Measurements from ENCODE around the gene METAP2.

Gene METAP2

GRCh38 chr12:95546491-95546813 is 72.5 kb downstream of the METAP2 start:
- H3K4me3 ChIP-seq (ENCODE audit: low read length) = no peak overlapping the region
- H3K4me1 ChIP-seq (ENCODE audit: control insufficient read depth, insufficient read depth, low read length) = no peaks in the 10 kb centered on the region
- no peak for DNase-seq (ENCODE audit: low read depth, low spot score)
- H3K27ac ChIP-seq (ENCODE audit: low read length) = no peak overlapping the region
- WGBS (ENCODE audit: insufficient coverage, insufficient read length) = no CpG with 5 or more reads among the region's 9 CpGs
- H3K9me3 ChIP-seq (ENCODE audit: control insufficient read depth, insufficient read depth, low read length) = no peaks in the 10 kb centered on the region
- no peaks in the 10 kb centered on the region for H3K36me3 ChIP-seq (ENCODE audit: control insufficient read depth, insufficient read depth, low read length)
- H3K27me3 ChIP-seq (ENCODE audit: control insufficient read depth, insufficient read depth, low read length) = no peaks in the 10 kb centered on the region

GRCh38 chr12:95547522-95548055 is 73.6 kb downstream of the METAP2 start:
- no CpG with 5 or more reads among the region's 9 CpGs for WGBS (ENCODE audit: insufficient coverage, insufficient read length)
- Histone ChIP-seq H3K27ac (ENCODE audit: low read length) (no peak overlapping the region), H3K36me3 (ENCODE audit: control insufficient read depth, insufficient read depth, low read length) (no peaks in the 10 kb centered on the region), H3K9me3 (ENCODE audit: control insufficient read depth, insufficient read depth, low read length) (no peaks in the 10 kb centered on the region), H3K27me3 (ENCODE audit: control insufficient read depth, insufficient read depth, low read length) (no peaks in the 10 kb centered on the region), H3K4me1 (ENCODE audit: control insufficient read depth, insufficient read depth, low read length) (no peaks in the 10 kb centered on the region; the same call in 1 of the 2 replicates), H3K4me3 (ENCODE audit: low read length) (peak overlapping the region; percentile 93; the same call in 1 of the 2 replicates)
- no peak for DNase-seq (ENCODE audit: low read depth, low spot score)

- peak overlapping the region; percentile 93 for H3K4me3 ChIP-seq (ENCODE audit: low read length)
- no peaks in the 10 kb centered on the region for H3K27me3 ChIP-seq (ENCODE audit: control insufficient read depth, insufficient read depth, low read length)
- DNase-seq (ENCODE audit: low read depth, low spot score) = no peak
- no peak overlapping the region for H3K27ac ChIP-seq (ENCODE audit: low read length)
- peaks cover 3% of the 10 kb centered on the region for H3K4me1 ChIP-seq (ENCODE audit: control insufficient read depth, insufficient read depth, low read length)
- H3K9me3 ChIP-seq (ENCODE audit: control insufficient read depth, insufficient read depth, low read length) = no peaks in the 10 kb centered on the region
- WGBS (ENCODE audit: insufficient coverage, insufficient read length) = no CpG with 5 or more reads among the region's 50 CpGs
- no peaks in the 10 kb centered on the region for H3K36me3 ChIP-seq (ENCODE audit: control insufficient read depth, insufficient read depth, low read length)
Observed at GRCh38 chr12:95548056-95548538, 74.1 kb downstream of the METAP2 start.

GRCh38 chr12:95548539-95549391 is 74.8 kb downstream of the METAP2 start:
- H3K4me1 ChIP-seq (ENCODE audit: control insufficient read depth, insufficient read depth, low read length) = peaks cover 5% of the 10 kb centered on the region
- DNase-seq (ENCODE audit: low read depth, low spot score) = no peak
- H3K27ac ChIP-seq (ENCODE audit: low read length) = no peak overlapping the region
- no peaks in the 10 kb centered on the region for H3K27me3 ChIP-seq (ENCODE audit: control insufficient read depth, insufficient read depth, low read length)
- no CpG with 5 or more reads among the region's 98 CpGs for WGBS (ENCODE audit: insufficient coverage, insufficient read length)
- no peaks in the 10 kb centered on the region for H3K9me3 ChIP-seq (ENCODE audit: control insufficient read depth, insufficient read depth, low read length)
- H3K4me3 ChIP-seq (ENCODE audit: low read length) = peak overlapping the region; percentile 93
- H3K36me3 ChIP-seq (ENCODE audit: control insufficient read depth, insufficient read depth, low read length) = no peaks in the 10 kb centered on the region

GRCh38 chr12:95549392-95550084 is 75.6 kb downstream of the METAP2 start:
- H3K4me1 ChIP-seq (ENCODE audit: control insufficient read depth, insufficient read depth, low read length) = peaks cover 5% of the 10 kb centered on the region
- H3K4me3 ChIP-seq (ENCODE audit: low read length) = peak overlapping the region; percentile 93; the same call in 1 of the 2 replicates
- H3K27ac ChIP-seq (ENCODE audit: low read length) = no peak overlapping the region
- no CpG with 5 or more reads among the region's 12 CpGs for WGBS (ENCODE audit: insufficient coverage, insufficient read length)
- no peaks in the 10 kb centered on the region for H3K9me3 ChIP-seq (ENCODE audit: control insufficient read depth, insufficient read depth, low read length)
- no peaks in the 10 kb centered on the region for H3K27me3 ChIP-seq (ENCODE audit: control insufficient read depth, insufficient read depth, low read length)
- no peaks in the 10 kb centered on the region for H3K36me3 ChIP-seq (ENCODE audit: control insufficient read depth, insufficient read depth, low read length)
- no peak for DNase-seq (ENCODE audit: low read depth, low spot score)

- H3K4me3 ChIP-seq (ENCODE audit: low read length) = peak within 1 kb of the TSS; percentile 62; the same call in 1 of the 2 replicates
- H3K9me3 ChIP-seq (ENCODE audit: control insufficient read depth, insufficient read depth, low read length) = no peaks in the 10 kb centered on the region
- peaks cover 6% of the 10 kb centered on the region for H3K4me1 ChIP-seq (ENCODE audit: control insufficient read depth, insufficient read depth, low read length)
- no CpG with 5 or more reads among the region's 9 CpGs for WGBS (ENCODE audit: insufficient coverage, insufficient read length)
- peak; percentile 81 for DNase-seq (ENCODE audit: low read depth, low spot score)
- H3K27me3 ChIP-seq (ENCODE audit: control insufficient read depth, insufficient read depth, low read length) = no peaks in the 10 kb centered on the region
- no peaks in the 10 kb centered on the region for H3K36me3 ChIP-seq (ENCODE audit: control insufficient read depth, insufficient read depth, low read length)
- H3K27ac ChIP-seq (ENCODE audit: low read length) = peak within 1 kb of the TSS; percentile 25
Observed at GRCh38 chr12:95551305-95551704, 77.4 kb downstream of the METAP2 start, which contains the start of gene USP44. TSS of gene USP44 (minus strand) at chr12:95551476. CDS start at chr12:95534256, 17,220 bp downstream.

- H3K27ac ChIP-seq (ENCODE audit: low read length) = no peak overlapping the region
- no peaks in the 10 kb centered on the region for H3K36me3 ChIP-seq (ENCODE audit: control insufficient read depth, insufficient read depth, low read length)
- H3K4me3 ChIP-seq (ENCODE audit: low read length) = peak overlapping the region; percentile 62; the same call in 1 of the 2 replicates
- H3K4me1 ChIP-seq (ENCODE audit: control insufficient read depth, insufficient read depth, low read length) = peaks cover 6% of the 10 kb centered on the region
- no peak for DNase-seq (ENCODE audit: low read depth, low spot score)
- no CpG with 5 or more reads among the region's 7 CpGs for WGBS (ENCODE audit: insufficient coverage, insufficient read length)
- no peaks in the 10 kb centered on the region for H3K9me3 ChIP-seq (ENCODE audit: control insufficient read depth, insufficient read depth, low read length)
- no peaks in the 10 kb centered on the region for H3K27me3 ChIP-seq (ENCODE audit: control insufficient read depth, insufficient read depth, low read length)
Observed at GRCh38 chr12:95551913-95552516, 78.1 kb downstream of the METAP2 start.

- Histone ChIP-seq H3K36me3 (ENCODE audit: control insufficient read depth, insufficient read depth, low read length) (no peaks in the 10 kb centered on the region), H3K27ac (ENCODE audit: low read length) (no peak overlapping the region), H3K4me3 (ENCODE audit: low read length) (no peak overlapping the region), H3K9me3 (ENCODE audit: control insufficient read depth, insufficient read depth, low read length) (no peaks in the 10 kb centered on the region), H3K27me3 (ENCODE audit: control insufficient read depth, insufficient read depth, low read length) (no peaks in the 10 kb centered on the region), H3K4me1 (ENCODE audit: control insufficient read depth, insufficient read depth, low read length) (peaks cover 6% of the 10 kb centered on the region)
- WGBS (ENCODE audit: insufficient coverage, insufficient read length) = no CpG with 5 or more reads among the region's 5 CpGs
- no peak for DNase-seq (ENCODE audit: low read depth, low spot score)
Observed at GRCh38 chr12:95553197-95553943, 79.4 kb downstream of the METAP2 start.

GRCh38 chr12:95554532-95555071 is 80.7 kb downstream of the METAP2 start:
- H3K36me3 ChIP-seq (ENCODE audit: control insufficient read depth, insufficient read depth, low read length) = no peaks in the 10 kb centered on the region
- no peak overlapping the region for H3K27ac ChIP-seq (ENCODE audit: low read length)
- H3K9me3 ChIP-seq (ENCODE audit: control insufficient read depth, insufficient read depth, low read length) = no peaks in the 10 kb centered on the region
- no peak overlapping the region for H3K4me3 ChIP-seq (ENCODE audit: low read length)
- no peak for DNase-seq (ENCODE audit: low read depth, low spot score)
- no CpG with 5 or more reads among the region's 4 CpGs for WGBS (ENCODE audit: insufficient coverage, insufficient read length)
- H3K27me3 ChIP-seq (ENCODE audit: control insufficient read depth, insufficient read depth, low read length) = no peaks in the 10 kb centered on the region
- peaks cover 6% of the 10 kb centered on the region for H3K4me1 ChIP-seq (ENCODE audit: control insufficient read depth, insufficient read depth, low read length)

Data from iPS DF 6.9 (cell line).